ENCODE results near the gene RPS6KC1.
"Not testable (repeated sequence)": the region's sequence is repeated elsewhere in the genome, so short reads cannot be mapped to it uniquely, and the experiment has no call there.

RPS6KC1 gene

DNA sequence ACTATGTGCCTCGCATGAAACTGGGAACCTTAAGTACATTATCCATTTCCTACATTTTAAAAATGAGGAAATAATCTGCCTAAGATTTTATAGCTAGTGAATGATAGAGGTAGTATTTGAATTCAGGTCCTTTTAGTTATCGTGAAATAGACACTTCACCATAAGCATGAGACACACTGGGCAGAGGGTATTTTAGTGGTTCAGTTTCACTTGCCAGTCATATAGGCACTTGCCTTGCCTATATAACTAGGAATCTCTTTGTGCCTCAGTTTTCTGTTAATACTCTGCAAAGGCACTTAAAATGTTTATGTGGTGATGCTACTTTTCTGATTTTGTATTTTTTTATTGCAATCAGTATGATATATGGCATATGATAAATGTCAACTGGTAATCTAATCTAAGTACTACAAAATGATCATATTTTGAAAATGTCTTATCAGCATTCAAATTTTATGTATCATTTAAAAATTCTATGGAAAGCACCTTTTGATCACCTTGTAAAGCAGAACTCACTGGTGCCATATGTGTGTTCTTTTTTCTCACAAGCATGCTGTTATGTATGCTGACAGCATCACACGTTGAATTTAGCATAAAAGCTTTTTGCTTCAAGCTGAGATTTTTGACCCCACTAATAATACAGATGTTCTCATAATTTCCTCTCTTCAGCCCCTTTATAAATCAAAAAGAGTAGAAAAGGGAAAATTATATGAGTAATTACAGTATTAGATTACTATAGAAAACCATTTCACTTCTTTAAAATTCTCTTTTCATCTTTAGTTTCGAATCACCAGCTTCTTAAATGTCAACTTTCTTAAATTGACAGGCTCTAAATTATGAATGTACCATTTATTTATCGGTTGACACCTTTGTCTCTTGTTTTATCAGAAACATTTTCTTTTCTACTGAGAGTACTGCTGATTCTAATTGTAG is 52.6 kb downstream of the RPS6KC1 start:
- no peak for DNase-seq

DNA sequence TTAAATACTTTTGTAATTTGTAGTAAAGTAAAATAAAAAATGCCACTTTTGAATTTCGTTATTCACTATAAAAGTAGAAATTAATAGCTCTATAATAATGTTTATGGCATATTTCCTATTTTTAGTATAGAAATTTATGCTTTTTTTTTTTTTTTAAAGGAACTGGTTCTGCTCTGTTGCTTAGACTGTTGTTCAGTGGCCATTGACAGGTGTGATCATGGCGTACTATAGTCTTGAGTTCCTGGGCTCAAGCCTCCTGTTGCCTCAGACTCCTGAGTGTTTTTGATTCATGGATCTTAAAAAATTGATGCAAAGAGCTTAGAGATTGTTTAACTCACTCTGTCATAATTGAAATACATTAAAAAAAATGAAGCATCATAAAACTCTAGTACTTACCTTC is 53.6 kb downstream of the RPS6KC1 start:
- no peak for DNase-seq

DNA sequence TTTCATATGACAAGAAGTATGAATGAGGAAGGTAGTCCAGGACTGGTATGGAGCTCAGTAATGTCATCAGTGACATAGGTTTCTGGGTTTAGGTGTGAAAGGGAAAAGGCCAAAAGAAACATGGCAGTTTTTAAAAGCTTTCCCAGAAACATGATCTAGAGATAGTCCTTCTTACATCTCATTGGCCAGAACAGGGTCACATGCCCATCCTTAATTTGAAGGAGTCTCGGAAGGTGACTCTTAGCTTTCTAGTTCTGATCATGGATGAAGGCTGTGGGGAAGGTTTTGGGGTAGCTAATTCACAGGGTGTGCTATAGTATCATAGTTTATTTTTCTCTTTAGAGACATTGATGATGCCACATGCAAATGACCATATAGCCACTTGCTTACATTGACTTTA is 55.3 kb downstream of the RPS6KC1 start:
- DNase-seq: no peak

DNA sequence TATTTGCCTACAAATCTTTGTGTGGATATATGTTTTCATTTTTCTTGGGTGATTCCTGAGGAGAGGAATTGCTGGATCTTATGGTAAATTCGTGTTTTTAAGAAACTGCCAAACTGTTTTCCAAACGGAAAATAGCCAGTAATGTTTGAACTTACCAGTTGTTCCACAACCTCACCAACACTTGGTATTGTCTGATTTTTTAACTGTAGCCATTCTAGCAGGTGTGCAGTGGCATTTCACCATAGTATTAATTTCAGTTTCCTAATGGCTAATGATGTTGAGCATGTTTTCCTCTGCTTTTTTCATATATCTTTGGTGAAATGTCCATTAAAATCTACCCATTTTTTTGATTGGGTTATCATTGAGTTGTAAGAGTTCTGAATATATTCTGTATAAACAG is 56.6 kb downstream of the RPS6KC1 start:
- DNase-seq: no peak

DNA sequence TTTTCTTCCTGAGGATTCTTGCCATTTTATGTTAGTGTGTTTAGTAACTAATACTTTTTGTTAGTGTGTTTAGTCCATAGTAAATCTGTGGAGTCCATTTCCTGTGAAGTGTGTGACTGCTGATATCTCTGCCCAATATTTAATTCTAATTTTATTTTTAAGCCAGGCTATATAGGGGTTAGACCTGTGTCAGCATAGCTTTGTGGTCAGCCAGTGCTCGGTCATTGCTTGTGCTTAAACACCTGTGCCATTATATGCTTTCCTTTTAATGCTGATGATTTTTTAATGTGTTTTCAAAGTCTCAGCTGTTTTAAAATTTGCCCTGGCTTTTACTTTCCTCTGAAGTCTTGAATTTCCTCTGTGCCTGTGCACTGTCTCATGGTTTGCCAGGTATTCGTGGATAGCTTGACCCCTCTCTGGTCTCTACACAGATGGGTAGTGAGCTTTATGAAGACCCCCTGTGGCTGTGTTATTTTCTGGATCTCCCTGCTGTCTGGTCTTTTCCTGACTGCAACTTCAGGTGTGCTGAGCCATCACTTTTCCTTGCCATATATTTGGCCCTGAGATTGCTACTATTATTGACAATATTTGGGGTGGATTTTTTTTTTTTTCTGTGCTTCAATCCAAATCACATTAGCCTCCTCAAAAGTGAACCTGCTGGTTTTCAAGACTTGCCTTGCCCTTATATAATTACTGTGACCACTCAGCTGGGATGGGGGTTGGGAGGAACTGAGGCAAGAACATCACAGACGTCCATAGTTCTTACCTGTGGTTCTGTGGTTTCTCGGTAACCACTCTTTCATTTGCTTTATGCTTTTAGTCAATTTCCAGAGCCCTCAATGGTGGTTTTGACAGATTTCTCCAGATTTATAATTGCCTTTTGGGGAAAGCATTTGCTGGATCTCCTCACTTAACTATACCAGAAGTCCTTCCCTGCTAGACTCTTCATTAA is 59.6 kb downstream of the RPS6KC1 start:
- DNase-seq: no peak

DNA sequence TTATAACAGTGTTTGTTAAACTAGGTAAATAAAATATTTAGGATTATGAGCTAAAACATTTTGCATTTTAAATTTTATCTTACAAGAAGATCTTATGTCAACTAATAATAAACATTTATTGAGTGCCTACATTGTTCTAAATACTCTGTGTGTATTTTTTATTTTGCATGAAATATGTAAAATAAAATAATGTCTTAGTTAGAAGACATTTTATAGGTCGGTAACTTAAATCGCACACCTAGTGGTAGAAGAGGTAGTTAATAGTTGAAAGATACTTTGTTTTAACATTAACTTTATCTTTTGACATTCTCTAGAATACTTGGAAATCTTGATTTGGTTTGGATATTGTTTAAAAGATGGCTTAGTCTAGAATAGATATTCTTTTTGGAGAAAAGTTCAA is 60.5 kb downstream of the RPS6KC1 start:
- DNase-seq: no peak

DNA sequence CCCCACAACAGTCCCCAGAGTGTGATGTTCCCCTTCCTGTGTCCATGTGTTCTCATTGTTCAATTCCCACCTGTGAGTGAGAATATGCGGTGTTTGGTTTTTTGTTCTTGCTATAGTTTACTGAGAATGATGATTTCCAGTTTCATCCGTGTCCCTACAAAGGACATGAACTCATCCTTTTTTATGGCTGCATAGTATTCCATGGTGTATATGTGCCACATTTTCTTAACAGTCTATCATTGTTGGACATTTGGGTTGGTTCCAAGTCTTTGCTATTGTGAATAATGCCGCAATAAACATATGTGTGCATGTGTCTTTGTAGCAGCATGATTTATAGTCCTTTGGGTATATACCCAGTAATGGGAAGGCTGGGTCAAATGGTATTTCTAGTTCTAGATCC is 61.7 kb downstream of the RPS6KC1 start:
- not testable (repeated sequence) for DNase-seq

DNA sequence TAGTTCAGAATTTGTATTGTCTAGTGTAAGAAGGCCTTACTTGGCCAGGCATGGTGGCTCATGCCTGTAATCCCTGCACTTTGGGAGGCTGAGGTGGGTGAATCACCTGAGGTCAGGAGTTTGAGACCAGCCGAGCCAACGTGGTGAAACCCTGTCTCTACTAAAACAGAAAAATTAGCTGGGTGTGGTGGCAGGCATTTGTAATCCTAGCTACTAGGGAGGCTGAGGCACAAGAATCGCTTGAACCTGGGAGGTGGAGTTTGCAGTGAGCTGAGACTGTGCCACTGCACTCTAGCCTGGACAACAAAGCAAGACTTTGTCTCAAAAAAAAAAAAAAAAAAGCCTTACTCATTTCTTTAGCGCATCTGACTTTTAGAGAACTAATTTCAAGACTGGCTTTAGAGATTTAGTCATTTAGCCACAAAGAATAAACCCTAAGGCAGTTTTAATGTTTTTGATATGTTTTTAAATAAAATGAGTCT is 66.7 kb downstream of the RPS6KC1 start:
- DNase-seq: not testable (repeated sequence)

DNA sequence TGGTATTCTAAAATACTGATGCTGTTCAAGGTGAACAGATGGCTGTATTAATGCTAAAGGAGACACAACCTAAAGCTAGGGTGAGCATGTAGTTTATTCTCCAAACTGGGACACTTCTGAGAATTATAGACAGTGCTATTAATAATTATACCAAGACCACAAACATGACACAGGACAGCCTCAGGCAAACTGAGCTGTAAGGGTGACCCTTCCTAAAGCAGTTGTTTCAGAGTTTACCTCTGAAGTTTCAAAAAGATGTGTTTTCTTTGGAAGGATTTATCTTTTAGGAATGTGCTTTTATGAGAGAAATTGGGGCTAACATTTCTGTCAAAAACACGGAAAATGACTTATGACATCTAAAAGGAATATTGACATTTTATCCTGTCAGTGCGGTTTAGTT is 68.8 kb downstream of the RPS6KC1 start:
- no peak for DNase-seq

DNA sequence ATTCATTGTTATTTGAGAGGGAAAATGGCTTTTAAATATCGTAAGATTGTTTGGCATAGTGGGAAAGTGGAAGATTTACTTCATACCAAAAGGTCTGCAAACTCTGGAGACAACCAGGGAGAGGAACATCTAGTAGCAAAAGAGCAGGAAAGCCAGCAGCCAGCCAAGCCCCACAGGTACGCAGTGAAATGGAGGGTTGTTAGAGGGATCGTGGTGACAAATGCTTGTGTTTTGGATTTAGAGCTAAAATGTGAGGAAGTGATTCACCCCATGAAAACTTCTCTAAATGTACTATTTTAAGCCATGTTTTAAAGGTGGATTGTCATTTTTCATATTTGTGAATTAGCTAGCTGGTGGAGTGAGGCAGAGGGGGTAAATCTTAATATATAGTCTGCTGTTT is 69.3 kb downstream of the RPS6KC1 start:
- DNase-seq: no peak

DNA sequence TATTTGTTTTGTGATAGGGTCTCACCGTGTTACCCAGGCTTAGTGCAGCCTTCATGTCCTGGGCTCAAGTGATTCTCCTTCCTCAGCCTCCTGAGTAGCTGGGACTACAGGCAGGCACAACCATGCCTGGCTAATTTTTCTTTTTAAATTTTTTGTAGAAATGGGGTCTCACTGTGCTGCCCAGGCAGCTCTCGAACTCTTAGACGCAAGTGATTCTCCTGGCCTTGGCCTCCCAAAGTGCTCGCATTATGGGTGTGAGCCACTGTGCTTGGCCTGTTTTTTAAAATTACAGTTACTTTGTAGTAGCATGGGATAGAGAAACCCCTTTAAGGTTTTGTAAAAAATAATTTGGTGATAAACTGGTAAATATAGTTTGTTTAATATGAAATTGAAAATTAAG is 69.9 kb downstream of the RPS6KC1 start:
- no peak for DNase-seq

DNA sequence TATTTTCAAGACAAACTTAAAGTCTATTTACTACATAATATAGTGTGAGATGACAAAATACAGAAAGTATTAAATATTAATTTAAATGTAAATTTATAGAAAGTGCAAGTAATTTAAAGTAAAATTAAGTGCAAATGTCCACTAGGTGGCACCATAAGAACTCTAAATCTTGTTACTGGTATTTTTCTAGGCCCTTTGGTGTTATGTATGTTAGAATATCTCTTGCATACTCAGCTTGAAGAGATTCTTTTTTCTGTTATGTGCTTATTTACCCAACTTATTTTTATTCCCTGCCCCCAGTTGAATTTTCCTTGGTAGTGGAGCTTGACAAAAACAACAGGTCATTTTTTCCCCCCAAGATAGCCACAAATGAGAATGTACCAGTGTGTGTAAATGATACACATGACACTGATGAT is 71.5 kb downstream of the RPS6KC1 start:
- DNase-seq: peak in 2 of 58 donors; percentile 14 to 27

DNA sequence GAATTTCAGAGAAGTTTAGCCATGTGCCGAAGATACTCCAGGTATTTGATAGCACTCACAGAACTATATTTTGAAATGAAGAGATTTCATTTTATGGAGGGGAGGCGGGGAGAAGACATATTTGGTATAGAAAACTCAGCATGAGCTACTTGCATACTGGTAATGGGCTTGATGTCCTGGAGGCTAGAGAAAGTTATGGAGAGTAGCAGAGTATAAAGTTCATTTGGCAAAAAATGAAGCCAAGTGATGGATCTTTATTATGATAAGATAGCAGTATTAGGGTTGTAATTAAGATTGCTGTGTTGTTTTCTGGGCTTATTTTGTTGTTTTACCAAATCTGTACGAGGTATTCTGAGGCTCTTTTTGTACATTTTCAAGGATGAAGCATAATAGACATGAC is 72.0 kb downstream of the RPS6KC1 start:
- DNase-seq: no peak

DNA sequence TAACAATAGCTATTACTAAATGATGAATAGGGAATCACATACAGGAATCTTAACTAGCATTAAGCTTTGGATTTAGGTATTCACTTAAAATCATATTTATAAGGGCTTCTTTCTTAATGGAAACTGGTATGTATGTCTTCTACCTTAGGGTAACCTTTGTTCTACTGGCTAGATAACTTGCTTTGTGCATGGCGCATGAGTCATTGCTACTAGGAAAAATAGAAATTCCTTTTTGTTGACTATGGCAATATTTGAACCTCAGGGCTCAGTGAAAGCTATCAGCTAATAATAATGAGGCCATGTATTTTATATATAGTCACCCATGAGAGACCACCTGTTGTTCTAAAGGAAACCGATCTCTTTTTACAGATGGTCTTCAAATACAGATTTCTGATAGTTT is 72.5 kb downstream of the RPS6KC1 start:
- DNase-seq: no peak

DNA sequence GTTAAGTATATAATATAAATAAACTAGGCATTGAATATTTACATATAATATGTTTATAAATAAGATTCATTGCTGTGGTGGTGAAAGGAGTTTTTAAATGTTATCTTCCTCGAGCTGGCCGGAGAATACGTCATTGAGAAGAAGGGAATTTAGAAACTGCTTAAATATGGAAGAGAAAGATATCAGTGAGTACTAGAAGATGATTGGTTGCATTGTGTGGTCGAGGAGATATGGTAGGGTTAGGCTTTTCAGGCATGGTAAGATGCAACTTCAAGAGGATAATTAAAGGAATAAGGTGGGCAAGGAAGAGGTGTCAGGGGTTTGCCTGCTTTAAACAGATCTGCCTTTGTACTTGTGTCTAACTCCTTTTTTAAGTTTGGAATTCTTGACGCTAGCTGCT is 73.5 kb downstream of the RPS6KC1 start:
- no peak for DNase-seq

DNA sequence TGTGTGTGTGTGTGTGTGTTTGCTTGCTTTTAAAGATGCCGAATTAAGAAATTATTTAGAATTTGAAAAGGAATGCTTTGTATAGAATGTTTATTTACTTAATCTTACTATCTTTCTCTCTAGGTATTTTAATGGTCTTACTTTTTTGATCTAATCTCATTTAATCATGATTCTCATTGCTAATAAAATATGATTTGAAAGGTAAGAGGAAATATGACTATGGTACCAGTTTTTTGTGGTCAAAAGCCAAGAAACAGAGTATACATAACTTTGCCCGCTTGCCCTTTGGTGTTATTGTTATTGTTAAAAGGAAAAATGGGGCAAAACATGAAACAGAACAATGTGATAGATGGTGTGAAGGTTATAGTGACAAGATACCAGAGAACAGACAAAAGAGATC is 74.6 kb downstream of the RPS6KC1 start:
- DNase-seq: no peak

DNA sequence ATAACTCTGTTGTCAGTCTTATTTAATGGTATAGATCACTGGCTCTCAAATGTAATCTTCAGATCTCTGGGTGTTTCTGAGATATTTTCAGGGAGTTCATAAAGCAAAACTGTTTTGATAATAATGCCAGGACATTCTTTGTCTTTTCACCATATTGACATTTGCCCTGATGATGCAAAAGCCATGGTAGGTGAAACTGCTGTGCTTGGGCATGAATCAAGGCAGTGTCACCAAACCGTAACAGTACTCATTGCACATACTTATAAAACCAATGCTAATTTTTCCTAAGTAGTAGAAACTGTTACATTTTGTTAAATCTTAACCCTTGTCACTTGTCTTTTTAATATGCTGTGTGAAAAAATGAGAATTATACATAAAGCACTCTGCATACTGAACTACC is 76.0 kb downstream of the RPS6KC1 start:
- DNase-seq: no peak

DNA sequence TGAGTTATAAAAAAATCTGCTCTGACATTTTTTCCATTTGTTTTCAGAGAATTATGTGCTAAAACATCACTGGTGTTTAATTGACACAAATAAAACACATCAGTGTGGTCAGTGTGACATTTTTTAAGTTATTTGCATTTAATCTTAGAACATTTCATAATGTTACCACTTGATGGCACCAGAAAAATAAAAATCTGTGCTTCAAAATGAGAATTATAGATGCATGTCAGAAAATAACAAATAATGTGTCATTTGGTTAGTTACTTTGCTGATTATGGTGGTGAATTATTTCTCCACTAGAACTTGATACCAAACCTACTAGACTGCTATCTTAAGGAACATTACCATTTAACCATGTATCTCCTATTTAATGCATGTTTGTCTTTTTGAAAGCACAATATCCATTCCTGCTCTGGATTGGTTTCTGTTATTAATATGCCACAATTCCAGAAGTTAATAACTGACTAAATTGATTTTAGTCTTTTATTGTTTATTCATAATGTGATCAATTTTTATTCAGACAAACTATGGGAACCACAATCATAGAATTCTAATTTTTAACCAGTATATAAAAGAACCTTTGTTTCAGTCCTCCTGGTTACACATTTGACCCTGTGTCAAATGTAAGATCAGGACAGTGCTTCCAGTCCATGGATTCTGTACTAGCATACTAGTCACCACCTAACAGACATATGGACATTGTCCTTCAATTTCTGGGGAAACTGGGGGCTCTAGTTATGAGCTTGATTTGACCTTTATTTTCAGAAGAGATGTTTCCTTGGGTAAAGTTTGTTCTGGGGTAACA is 81.0 kb downstream of the RPS6KC1 start:
- DNase-seq: no peak

DNA sequence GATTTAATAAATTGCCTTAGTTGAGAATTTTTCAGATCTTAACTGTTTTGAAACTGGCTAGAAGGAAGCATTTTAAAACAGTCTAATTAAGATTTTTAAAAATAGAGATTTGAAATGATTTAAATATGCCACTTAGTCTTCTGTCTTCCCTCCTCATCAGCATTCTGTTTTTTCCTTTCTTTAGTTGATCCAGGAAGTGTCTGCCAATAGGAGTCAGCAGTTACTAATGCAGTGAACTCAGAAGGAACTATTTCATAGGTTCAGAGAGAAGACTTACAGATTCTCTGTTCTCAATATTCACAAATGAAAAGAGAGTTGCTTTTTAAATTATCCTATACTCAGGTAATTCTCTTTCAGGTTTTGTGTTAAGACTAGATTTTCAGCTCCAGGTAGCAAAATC is 84.5 kb downstream of the RPS6KC1 start:
- no peak for DNase-seq

DNA sequence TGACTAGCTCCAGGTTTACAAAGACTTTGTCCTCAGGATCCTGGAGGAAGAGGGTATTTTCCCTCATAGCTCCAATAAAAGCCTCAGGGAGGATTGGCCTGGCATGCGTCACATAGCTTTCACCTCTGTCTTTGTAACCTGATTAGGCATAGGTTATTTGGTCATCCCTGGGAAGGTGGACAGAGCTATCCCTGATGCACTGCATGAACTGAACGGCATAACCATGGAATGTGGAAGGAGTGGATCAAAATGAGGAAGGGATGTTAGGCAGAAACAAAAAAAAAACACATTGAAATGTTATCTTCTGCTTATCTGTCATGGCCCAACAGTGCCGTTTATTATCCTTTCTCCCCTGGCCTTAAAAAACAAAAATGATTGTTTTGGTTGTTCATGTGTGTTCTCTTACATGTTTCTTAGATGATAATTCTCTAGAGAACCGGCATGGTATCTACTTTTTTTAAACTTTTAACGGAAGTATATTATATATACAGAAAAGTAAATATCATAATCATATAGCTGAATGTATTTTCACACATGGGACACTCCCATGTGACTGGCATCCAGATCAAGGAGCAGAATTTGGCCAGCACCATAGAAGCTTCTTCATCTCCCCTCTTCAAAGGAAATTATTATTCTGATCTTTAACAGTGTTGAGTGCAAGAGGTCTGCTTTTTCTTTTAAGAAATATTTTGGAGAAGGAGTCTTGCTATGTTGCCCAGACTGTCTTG is 85.3 kb downstream of the RPS6KC1 start:
- no peak for DNase-seq

DNA sequence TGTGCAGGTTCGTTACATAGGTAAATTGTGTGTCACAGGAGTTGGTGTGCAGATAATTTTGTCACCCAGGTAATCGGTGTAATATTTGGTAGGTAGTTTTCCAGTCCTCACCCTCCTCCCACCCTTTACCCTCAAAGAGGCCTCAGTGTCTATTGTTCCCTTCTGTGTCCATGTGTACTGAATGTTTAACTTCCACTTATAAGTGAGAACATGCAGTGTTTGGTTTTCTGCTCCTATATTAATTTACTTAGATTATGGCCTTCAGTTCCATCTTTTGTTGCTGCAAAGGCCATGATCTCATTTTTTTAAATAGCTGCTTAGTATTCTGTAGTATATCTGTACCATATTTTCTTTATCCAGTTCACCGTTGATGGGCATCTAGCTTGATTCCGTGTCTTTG is 87.3 kb downstream of the RPS6KC1 start:
- DNase-seq: no peak
